MV-4-11 (cell line): ENCODE measurements around the gene PRR5.
"Not testable (repeated sequence)": the region's sequence is repeated elsewhere in the genome, so short reads cannot be mapped to it uniquely, and the experiment has no call there.

Source experiments
- DNase-seq: peaks from one replicate; lab custom pipeline; 2025; lab: John Stamatoyannopoulos, UW

Gene PRR5

GRCh38 chr22:44701824-44702478 is at the start of gene PRR5:
Gene PRR5 (plus strand): TSS chr22:44702204. CDS start chr22:44702475, 271 bp downstream.
- peak; percentile 85 for DNase-seq

GRCh38 chr22:44652866-44653265 is 49.1 kb upstream of the PRR5 start:
- DNase-seq, result not testable (repeated sequence)

- DNase-seq, result peak; percentile 17
These were observed 43.6 kb upstream of the PRR5 start for GRCh38 chr22:44658311-44658953.

GRCh38 chr22:44659140-44659539 is 42.9 kb upstream of the PRR5 start:
- DNase-seq, result no peak

GRCh38 chr22:44660051-44660830 is 41.8 kb upstream of the PRR5 start:
- DNase-seq, result no peak

- DNase-seq, result no peak
These were observed 40.9 kb upstream of the PRR5 start for GRCh38 chr22:44661070-44661469.

GRCh38 chr22:44661659-44662569 is 40.1 kb upstream of the PRR5 start:
- no peak for DNase-seq

- DNase-seq, result no peak
These were observed 38.6 kb upstream of the PRR5 start for GRCh38 chr22:44663256-44663999.

GRCh38 chr22:44664149-44664548 is 37.9 kb upstream of the PRR5 start:
- peak; percentile 91 for DNase-seq

- DNase-seq, result peak; percentile 87
These were observed 36.9 kb upstream of the PRR5 start for GRCh38 chr22:44665115-44665514.

GRCh38 chr22:44666207-44666585 is 35.8 kb upstream of the PRR5 start:
- DNase-seq, result no peak

GRCh38 chr22:44667276-44667675 is 34.7 kb upstream of the PRR5 start:
- DNase-seq, result no peak

- no peak for DNase-seq
These were observed 34.2 kb upstream of the PRR5 start for GRCh38 chr22:44667829-44668189.

GRCh38 chr22:44668190-44668885 is 33.7 kb upstream of the PRR5 start:
- DNase-seq, result no peak

GRCh38 chr22:44668886-44669521 is 33.0 kb upstream of the PRR5 start:
- no peak for DNase-seq

GRCh38 chr22:44669561-44669976 is 32.4 kb upstream of the PRR5 start:
- DNase-seq, result peak; percentile 20

- DNase-seq, result no peak
These were observed 31.6 kb upstream of the PRR5 start for GRCh38 chr22:44670220-44670988.

GRCh38 chr22:44671742-44672141 is 30.3 kb upstream of the PRR5 start:
- peak; percentile 81 for DNase-seq

GRCh38 chr22:44672632-44673031 is 29.4 kb upstream of the PRR5 start:
- no peak for DNase-seq
